ENCODE results near the gene DAW1.
"Not testable (repeated sequence)": the region's sequence is repeated elsewhere in the genome, so short reads cannot be mapped to it uniquely, and the experiment has no call there.

Gene DAW1

DNA sequence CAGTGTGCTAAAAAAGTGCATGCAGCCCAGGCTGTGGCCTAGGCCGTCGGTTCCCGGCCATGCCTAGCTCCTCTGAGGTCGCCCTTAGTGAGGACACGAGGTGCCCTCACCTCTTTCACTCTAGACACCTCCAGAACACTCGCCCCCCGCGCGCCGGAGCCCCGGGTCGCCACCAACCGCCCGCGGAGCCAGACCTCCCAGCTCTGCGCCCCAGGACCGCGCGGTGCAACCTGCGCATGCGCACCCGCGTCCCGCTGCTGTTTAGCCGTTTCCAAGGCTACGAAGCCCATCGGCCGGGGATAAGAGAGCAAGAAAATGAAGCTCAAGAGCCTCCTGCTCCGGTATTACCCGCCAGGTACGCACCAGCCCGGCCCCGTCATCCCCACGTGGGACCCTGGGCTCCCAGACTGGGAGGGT is at the start of gene DAW1:
TSS of gene DAW1 (plus strand) at position 257 of the 417 bp plus-strand sequence. CDS start at position 316, 59 bp downstream.
- DNase-seq, result no peak

DNA sequence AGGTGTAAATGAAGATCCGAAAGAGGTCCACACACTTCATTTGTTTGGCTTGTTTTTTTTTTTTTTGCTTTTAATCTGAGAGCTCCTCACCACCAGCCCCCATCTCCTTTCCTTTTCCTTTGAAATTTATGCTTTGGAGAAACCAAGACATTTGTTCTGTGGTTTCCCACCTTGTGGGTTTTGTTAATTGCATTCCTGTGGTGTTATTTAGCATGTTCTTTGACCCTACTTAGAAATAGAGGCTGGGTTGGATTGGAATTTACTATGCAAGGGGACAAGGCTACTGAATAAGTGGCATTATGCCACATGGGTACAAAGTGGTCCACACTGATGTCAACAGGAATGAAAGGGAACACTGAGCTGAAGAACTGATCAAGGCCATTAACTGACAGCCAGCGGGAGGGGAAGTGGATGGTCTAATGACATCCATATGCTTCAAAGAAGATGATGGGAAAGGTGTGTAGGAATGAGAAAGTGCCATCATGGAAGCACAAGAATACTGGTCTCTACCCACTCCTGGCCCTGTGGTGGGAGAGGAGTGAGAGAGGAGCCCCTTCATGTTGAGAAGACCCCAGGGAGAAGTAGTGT is 48.9 kb upstream of the DAW1 start:
- no peak for DNase-seq

GRCh38 chr2:227823922-227824321 is 47.5 kb upstream of the DAW1 start:
- no peak for DNase-seq

DNA sequence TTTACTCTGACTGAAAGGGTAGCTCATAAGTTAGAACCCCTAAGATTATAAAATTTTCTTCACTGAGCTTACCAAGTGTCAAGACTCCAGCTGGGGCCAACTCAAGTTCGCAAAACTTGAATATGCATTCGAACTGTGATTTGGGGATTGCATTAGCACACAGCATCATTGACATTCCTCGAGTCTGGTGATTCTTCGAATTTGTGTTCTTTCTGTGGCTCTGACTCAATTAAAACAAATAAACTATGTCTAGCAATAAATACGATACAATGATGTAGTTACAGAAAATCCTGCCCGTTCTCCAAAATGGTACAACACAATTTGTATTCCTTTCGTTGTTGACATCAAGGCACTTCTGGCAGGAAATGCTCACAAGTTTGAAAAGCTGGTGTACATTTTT is 46.7 kb upstream of the DAW1 start:
- no peak for DNase-seq

DNA sequence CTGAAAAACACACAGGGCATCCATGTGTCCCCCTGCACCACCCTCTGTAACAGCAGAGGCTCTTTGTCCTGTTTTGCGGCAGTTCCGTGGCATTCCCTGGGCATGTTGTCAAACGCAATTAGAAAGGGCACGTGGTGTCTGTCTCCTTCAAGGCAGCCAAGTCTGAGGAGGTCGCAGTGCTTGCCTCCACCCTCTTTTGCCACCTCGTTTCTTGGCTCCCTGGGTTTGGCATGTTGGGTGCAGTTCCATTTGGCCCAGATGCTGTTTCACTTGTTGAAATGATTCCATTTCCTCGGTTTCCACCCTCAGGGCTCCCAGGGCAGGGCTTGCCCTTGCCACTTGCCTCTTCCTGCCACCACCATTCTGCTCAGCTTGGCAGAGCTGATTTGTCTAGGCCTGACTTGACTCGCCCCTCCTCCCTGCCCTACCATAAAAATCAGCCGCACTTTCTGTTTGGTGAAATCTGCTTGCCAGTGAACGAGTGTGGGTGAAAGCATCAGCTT is 45.4 kb upstream of the DAW1 start:
- no peak for DNase-seq

GRCh38 chr2:227826563-227826962 is 44.9 kb upstream of the DAW1 start:
- no peak for DNase-seq

DNA sequence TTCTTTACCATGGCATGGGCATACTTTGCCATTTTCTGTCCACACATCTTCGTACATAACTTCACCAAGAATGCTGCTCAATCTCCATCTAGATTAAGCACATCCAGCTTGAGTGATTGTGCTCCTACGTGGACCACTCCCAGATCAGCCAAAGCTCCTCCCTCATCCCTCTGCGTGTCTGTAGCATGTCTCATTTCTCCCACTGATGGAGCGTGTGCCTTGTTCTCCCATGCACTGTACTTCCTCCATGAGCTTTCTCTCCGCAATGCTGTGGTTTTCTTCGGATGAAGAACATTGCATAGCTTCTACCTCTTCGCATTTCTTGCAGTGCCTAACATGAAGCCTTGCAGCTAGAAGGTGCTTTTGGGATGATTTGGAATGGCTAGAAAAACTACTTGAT is 44.3 kb upstream of the DAW1 start:
- no peak for DNase-seq

DNA sequence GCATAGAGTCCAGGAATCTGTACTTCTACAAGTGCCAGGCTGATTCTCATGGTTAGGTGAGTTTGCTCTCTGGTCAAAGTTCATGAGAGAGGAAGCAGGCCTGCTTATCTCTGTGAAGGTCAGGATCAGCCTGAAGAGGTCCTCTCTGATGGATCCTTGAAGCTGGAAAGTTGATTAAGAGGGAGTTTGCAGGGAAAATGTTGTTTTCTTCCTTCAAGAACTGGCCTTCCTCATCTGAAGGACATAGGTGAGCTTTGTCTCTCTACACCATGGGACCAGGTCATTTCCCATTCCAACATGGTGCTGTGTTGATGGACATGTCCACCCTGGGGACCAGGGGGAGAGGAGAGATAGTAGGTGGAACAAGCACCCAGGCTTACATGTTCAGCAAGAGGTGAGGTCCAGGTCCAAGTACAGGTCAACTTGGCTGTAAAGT is 42.9 kb upstream of the DAW1 start:
- no peak for DNase-seq

- no peak for DNase-seq
Observed at GRCh38 chr2:227829337-227829736, 42.1 kb upstream of the DAW1 start.

DNA sequence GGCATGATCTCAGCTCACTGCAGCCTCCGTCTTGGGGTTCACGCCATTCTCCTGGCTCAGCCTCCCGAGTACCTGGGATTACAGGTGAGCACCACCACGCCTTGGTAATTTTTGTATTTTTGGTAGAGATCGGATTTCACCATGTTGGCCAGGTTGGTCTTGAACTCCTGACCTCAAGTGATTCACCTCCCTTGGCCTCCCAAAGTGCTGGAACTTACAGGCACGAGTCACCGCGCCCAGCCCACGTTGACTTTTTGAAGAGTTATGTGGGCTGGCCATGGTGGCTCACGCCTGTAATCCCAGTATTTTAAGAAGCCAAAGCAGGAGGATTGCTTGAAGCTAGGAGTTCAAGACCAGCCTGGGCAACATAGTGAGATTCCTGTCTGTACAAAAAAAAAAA is 37.0 kb upstream of the DAW1 start:
- DNase-seq, result no peak

DNA sequence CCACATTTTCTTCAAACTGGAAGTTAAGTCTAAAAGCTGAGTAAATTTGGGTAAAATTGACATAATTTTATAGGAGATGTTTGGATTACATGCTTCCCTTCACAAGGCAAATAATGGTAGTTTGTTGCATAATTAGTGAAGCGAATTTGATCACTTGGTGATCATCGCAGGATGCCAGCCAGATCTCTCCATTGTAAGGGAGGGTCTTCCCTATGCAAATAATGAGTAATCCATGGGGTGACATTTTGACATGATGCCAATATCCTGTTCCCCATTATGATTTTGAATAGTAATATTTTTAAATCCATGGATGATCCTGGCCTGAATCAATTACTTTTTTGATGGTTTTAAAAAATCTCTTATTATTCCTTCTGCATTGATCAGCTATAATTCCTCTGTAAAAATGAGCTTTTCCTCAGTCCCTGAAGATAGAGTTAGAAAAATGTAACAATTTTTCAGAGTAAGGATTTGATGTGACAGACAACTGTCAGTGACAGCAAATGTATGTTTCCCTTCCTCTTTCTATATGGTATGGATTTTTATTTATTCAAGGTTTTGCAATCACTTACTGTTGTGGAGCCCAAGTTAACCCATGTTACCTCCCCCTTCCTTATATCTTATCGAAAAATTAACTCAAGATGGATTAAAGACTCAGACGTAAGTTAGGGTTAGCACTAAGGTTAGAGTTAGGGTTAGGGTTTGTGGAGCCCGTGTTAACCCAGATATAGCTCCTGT is 36.3 kb upstream of the DAW1 start:
- no peak for DNase-seq

- not testable (repeated sequence) for DNase-seq
Observed at GRCh38 chr2:227839339-227840129, 31.9 kb upstream of the DAW1 start.

GRCh38 chr2:227846831-227847230 is 24.6 kb upstream of the DAW1 start:
- DNase-seq, result no peak

GRCh38 chr2:227848146-227848545 is 23.3 kb upstream of the DAW1 start:
- no peak for DNase-seq

GRCh38 chr2:227848586-227848985 is 22.8 kb upstream of the DAW1 start:
- no peak for DNase-seq

DNA sequence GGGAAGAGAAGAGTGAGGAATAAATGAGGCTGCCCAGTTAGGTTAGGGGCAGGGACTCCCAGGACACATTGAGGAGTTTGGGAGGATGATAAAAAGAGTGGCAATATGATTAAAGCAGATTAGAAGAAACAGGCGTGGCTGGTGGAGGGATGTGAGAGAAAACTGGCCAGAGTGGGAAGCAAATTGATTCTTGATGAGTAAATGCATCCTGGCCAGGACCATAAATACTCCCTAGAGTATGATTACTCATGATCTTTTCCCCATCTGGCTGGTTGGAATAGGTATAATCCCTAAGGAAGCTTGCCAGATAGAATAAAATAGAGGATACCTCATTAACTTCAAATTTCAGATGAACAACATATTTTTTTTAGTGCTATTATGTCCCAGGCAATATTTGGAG is 21.5 kb upstream of the DAW1 start:
- no peak for DNase-seq

GRCh38 chr2:227853204-227853629 is 18.2 kb upstream of the DAW1 start:
- no peak for DNase-seq

GRCh38 chr2:227853765-227854271 is 17.6 kb upstream of the DAW1 start:
- DNase-seq, result no peak

DNA sequence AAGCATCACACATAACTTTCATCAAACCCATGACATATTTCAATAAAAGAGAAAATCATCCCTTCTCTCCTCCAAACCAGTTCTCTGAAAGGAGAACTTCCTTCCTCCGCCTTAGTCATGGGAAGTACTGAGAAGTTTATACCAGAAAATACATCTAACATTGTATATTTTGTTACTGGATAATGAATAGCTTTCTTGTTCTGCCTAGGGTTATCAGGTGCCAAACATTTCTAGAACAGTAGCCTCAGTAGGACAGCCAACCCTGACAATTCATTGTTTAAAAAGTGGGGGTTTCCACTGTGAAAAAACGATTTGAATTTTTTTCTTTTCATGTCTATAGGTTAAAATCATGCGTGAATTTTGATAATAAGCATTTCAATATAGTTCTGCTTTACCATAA is 16.0 kb upstream of the DAW1 start:
- DNase-seq, result no peak

DNA sequence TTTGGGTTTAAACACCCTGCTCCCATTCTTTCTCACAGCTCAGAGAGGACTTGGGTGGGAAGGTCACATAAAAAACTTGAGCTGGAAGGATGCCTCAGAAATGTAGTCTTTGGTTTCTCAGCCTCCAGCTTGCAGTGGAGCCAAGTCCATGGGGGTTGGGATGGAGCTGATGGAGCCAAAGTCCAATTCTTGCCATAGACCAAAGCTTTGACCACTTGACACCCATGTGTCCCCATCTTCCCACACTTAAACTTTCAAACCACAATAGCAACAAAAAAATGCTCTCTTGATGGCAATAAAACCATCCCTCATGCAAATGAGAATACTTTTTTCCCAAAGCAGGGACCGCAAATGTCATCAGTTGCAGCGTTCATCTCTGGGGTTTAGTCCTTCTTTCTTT is 14.7 kb upstream of the DAW1 start:
- no peak for DNase-seq

DNA sequence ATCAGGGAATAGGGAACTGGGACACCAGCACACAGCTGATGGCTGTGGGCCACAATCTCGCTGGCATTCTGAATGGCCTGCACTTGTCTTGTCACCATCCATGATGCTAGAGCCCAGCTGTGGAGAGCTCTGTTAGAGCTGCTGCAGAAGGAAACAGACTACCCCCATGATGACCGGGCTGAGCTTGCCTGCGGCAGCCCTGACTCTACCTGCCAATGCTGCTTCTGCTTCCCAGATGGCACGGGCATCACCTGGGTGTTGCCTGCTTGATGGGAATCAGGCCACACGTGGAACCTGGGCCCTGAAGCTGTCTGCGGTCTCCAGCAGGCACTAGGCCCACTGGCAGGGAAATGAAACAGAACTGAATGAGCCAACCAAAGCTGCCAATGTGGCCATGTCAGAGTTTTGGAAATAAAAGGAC is 11.2 kb upstream of the DAW1 start:
- DNase-seq, result peak; percentile 42 to 67

DNA sequence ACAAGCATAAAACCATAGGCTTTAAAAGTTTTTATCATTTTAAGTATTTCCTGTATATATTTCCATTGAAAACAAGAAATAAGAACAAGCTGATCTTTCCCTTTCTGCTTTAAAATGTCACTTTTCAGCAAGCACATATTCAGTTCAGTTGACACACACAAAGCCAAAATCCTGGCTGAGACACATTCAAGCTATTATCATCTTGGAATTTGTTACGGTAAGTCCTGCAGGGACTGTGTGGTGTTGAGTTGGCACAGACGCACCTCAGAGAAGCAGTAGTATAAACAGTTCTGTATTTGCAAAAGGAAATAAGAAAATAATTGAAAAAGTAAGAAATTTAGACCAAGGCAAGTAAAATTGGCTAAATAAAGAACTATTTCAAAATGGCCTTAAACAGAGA is 10.4 kb upstream of the DAW1 start:
- no peak for DNase-seq

- no peak for DNase-seq
Observed at GRCh38 chr2:227862227-227862740, 9.1 kb upstream of the DAW1 start.

Data from cerebellar nuclear complex (tissue), 1 donor.